Nephron (organoid): ENCODE results near the gene NCOA4.
"Not testable (repeated sequence)": the region's sequence is repeated elsewhere in the genome, so short reads cannot be mapped to it uniquely, and the experiment has no call there.

Experiments
- H3K27ac Mint-ChIP-seq, 3 experiments: 2 replicates each; pipeline ENCODE4 v1.8.0; 2020; ENCODE audit warnings: mixed read lengths in 3 of 3, mild to moderate bottlenecking in 2 of 3, moderate library complexity in 1 of 3
- H3K27me3 Mint-ChIP-seq: 2 replicates; pipeline ENCODE4 v1.8.0; 2021; ENCODE audit warnings: low read depth, mild to moderate bottlenecking, moderate library complexity, mixed read lengths
- H3K36me3 Mint-ChIP-seq: 2 replicates; pipeline ENCODE4 v1.8.0; 2020; ENCODE audit warnings: low read depth, mixed read lengths
- H3K4me1 Mint-ChIP-seq: 2 replicates; pipeline ENCODE4 v1.8.0; 2020; ENCODE audit warnings: mixed read lengths
- H3K4me3 Mint-ChIP-seq, 3 experiments: 2 replicates each; pipeline ENCODE4 v1.8.0; 2020; ENCODE audit warnings: mild to moderate bottlenecking in 3 of 3, mixed read lengths in 3 of 3, moderate library complexity in 2 of 3
- H3K9me3 Mint-ChIP-seq: 2 replicates; pipeline ENCODE4 v1.8.0; 2020; ENCODE audit warnings: mixed read lengths
- CTCF ChIP-seq, 3 experiments: fragments of 200-600 bp; sonication (generic); IDR thresholded peaks; one replicate each; pipeline ENCODE4 v1.5.0; 2021; ENCODE audit warnings: antibody characterized with exemption in 3 of 3; ENCODE audit not compliant: unreplicated experiment in 3 of 3

Gene NCOA4

GRCh38 chr10:46004963-46005362 is 25.5 kb downstream of the NCOA4 start:
- Mint-ChIP-seq H3K4me1 (no peaks in the 10 kb centered on the region), H3K27me3 (no peaks in the 10 kb centered on the region), H3K36me3 (peaks cover 75% of the 10 kb centered on the region), H3K9me3 (peaks cover 3% of the 10 kb centered on the region), H3K27ac (no peak overlapping the region), H3K4me3 (no peak overlapping the region)
- no peak for TF ChIP-seq CTCF (IDR thresholded peaks at IDR 0.05; ENCODE audit: unreplicated experiment in 3 of 3)

GRCh38 chr10:46002916-46003693 is 27.3 kb downstream of the NCOA4 start:
- no peaks in the 10 kb centered on the region for H3K27me3 Mint-ChIP-seq
- peaks cover 73% of the 10 kb centered on the region for H3K36me3 Mint-ChIP-seq
- no peak overlapping the region for H3K4me3 Mint-ChIP-seq
- peaks cover 1% of the 10 kb centered on the region for H3K9me3 Mint-ChIP-seq
- H3K27ac Mint-ChIP-seq = no peak overlapping the region
- TF ChIP-seq CTCF (IDR thresholded peaks at IDR 0.05; ENCODE audit: unreplicated experiment in 3 of 3) = no peak
- H3K4me1 Mint-ChIP-seq = no peaks in the 10 kb centered on the region

- not testable (repeated sequence) for H3K4me3 Mint-ChIP-seq, H3K27me3 Mint-ChIP-seq, H3K4me1 Mint-ChIP-seq, H3K9me3 Mint-ChIP-seq, H3K27ac Mint-ChIP-seq
- H3K36me3 Mint-ChIP-seq = peaks cover 71% of the 10 kb centered on the region
Measured at GRCh38 chr10:46002189-46002687, 28.2 kb downstream of the NCOA4 start.

- Mint-ChIP-seq H3K27ac (no peak overlapping the region), H3K4me1 (no peaks in the 10 kb centered on the region), H3K9me3 (no peaks in the 10 kb centered on the region), H3K27me3 (no peaks in the 10 kb centered on the region), H3K4me3 (no peak overlapping the region), H3K36me3 (peaks cover 64% of the 10 kb centered on the region)
- TF ChIP-seq CTCF (IDR thresholded peaks at IDR 0.05; ENCODE audit: unreplicated experiment in 3 of 3) = no peak
Measured at GRCh38 chr10:46001187-46001756, 29.2 kb downstream of the NCOA4 start.

- H3K4me1 Mint-ChIP-seq = no peaks in the 10 kb centered on the region
- H3K9me3 Mint-ChIP-seq = no peaks in the 10 kb centered on the region
- H3K27me3 Mint-ChIP-seq = no peaks in the 10 kb centered on the region
- no peak overlapping the region for H3K27ac Mint-ChIP-seq
- TF ChIP-seq CTCF (IDR thresholded peaks at IDR 0.05; ENCODE audit: unreplicated experiment in 3 of 3) = no peak
- H3K4me3 Mint-ChIP-seq = no peak overlapping the region
- H3K36me3 Mint-ChIP-seq = peaks cover 62% of the 10 kb centered on the region
Measured at GRCh38 chr10:46000538-46000937, 29.9 kb downstream of the NCOA4 start.

- H3K27ac Mint-ChIP-seq, H3K27me3 Mint-ChIP-seq, H3K4me3 Mint-ChIP-seq, H3K9me3 Mint-ChIP-seq, H3K4me1 Mint-ChIP-seq: not testable (repeated sequence)
- H3K36me3 Mint-ChIP-seq = peaks cover 57% of the 10 kb centered on the region
Measured at GRCh38 chr10:45999955-46000354, 30.5 kb downstream of the NCOA4 start.
